ENCODE data around the gene FAM168A.

Gene FAM168A

GRCh38 chr11:73597956-73598718 is at the start of gene FAM168A:
TSS of gene FAM168A (minus strand) at chr11:73598112. CDS start at chr11:73468474, 129,638 bp downstream.
- DNase-seq (ENCODE audit: low read depth in 2 of 2) = peak; percentile 92

GRCh38 chr11:73647459-73648100 is 49.7 kb upstream of the FAM168A start:
- peak; percentile 88 to 92 for DNase-seq (ENCODE audit: low read depth in 2 of 2)

DNA sequence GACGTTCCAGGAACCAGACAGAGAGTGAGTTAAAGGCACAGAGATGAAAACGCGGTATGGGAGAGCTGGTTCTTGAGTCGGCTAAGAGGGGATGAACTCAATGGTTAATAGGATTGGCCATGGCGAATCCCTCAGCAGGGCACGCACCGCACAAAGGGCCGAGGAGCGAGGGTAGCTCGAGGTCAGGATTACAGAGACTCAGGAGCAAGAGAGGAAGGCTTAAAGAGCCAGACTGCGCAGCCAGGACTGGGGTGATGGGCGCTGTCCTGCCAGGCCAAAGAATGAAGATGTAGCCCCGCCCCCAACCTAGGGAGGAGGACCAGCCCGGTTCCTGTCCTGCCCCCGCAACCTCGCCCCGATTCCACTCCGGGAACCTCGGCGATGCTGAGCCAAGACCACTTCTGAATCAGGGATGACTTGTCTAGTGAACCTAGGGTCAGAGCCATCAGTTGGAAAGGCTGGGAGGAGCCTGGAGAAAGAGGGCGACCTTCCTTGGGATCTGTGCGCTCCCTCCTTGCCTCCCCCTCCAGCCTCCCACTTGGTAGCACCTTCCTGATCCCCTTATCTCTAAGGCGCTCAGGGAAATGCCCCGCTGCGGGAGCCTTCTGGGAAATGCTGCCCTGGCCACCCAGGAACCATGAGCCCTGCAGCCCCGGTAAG is 48.2 kb upstream of the FAM168A start, which contains the start of gene PLEKHB1:
PLEKHB1 (plus strand) TSS at position 610 of the 660 bp plus-strand sequence; CDS start at position 638, 28 bp downstream.
- no peak for DNase-seq (ENCODE audit: low read depth in 2 of 2)

DNA sequence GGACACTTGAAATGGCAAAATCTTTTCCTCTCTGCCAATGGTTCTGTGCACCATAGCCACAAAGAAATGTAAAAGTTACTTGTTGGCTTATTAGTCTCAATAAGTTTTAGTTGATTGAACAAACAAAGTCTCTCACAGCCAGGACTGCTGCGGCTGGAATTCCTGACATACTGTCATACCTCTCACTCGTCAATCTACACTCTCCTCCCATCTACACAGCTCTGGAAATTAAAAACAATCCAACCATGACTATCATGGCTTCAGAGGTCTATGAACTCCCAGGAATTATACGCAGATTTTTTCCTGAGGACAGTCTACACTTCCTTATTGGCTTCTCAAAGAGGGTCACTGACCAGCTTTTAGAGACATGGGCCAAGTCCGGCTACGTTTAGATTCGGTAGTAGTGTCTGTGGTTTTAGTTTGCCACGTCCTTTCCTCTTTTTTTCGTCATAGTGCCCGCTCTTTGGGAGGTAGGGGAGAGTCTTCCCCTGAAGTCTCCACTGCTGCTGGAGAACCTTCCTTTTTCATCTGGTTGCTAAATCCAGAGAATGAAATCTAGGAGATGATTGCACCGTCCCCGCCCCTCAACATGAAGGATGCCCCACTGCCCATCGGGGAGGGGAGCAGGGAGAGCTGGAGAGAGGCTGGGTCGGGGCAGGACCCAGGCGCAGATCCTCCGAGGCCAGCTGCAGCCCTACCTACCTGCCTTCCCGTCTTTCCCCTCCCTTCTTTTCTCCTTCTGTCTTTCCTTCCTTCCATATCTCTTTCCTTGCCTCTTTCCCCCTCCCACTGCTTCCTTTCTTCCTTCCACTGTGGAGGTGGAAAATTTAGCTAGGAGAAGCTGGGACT is 47.4 kb upstream of the FAM168A start:
- no peak for DNase-seq (ENCODE audit: low read depth in 2 of 2)

GRCh38 chr11:73641668-73642067 is 43.8 kb upstream of the FAM168A start:
- no peak for DNase-seq (ENCODE audit: low read depth in 2 of 2)

GRCh38 chr11:73640592-73640991 is 42.7 kb upstream of the FAM168A start:
- no peak for DNase-seq (ENCODE audit: low read depth in 2 of 2)

- DNase-seq (ENCODE audit: low read depth in 2 of 2) = no peak
These were observed 39.1 kb upstream of the FAM168A start for GRCh38 chr11:73637012-73637411.

- DNase-seq (ENCODE audit: low read depth in 2 of 2) = no peak
These were observed 38.3 kb upstream of the FAM168A start for GRCh38 chr11:73636249-73636648.

DNA sequence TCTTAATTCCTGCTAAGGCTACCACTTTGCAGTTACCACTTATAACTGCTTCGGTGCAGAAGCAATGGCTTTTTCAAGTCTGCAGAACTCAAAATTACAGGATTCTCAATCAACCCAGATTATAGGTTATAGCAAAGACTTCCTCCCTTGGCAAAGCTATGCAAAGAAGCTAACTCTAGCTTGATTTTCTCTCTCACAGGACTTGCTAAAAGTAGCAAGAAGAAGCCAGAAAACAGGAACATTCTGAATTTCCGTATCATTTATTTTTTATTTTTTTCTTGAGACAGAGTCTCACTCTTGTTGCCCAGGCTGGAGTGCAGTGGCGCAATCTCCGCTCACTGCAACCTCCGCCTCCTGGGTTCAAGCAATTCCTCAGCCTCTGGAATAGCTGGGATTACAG is 37.8 kb upstream of the FAM168A start:
- no peak for DNase-seq (ENCODE audit: low read depth in 2 of 2)

DNA sequence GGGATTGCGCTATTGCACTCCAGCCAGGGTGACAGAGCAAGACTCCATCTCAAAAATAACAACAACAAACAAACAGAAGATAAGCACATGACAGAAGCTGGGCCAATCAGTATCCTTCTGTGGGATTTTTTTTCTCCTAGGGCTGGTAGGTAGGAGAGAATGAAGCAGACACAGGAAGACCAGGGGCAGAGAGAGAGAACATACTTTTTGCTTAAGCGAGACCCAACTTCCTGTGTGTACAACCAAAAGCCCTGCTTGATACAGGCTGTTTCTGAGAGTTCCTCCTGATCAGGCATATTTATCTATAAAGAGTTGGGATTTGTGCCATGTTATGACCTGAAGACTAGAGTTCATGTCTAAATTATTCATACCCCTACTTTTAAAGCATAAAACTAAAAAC is 36.1 kb upstream of the FAM168A start:
- DNase-seq (ENCODE audit: low read depth in 2 of 2) = no peak

DNA sequence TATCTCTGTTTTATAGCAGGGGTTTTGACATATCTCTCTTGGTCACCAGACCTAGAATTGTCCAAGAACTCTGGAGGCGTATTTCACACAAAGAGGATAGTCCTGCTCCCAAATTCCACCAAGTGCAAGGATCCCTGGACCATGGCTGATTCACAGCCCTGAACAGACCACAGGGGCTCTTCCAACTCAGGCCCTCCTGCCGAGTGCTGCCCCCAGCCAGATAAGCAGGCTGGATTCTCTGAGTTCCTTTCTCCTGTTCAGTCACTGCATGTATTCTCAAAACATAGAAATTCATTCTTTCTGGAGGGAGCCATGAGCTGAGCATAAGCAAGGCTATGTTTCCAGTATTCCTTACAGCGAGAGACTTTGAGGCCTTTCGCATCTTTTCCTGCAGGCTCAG is 35.1 kb upstream of the FAM168A start:
- DNase-seq (ENCODE audit: low read depth in 2 of 2) = no peak

DNA sequence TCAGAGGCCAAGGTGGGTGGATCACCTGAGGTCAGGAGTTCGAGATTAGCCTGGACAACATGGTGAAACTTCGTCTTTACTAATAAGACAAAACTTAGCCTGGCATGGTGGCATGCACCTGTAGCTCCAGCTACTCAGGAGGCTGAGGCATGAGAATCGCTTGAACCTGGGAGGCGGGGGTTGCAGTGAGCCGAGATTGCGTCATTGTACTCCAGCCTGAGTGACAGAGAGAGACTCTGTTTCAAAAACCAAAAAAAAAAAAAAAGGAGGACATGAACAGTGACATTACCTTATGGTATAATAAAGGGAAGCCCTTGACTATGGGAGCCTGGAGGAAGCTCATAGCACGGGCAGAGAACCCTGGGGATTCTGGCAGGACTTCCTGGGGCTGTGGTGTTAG is 32.0 kb upstream of the FAM168A start:
- DNase-seq (ENCODE audit: low read depth in 2 of 2) = no peak

DNA sequence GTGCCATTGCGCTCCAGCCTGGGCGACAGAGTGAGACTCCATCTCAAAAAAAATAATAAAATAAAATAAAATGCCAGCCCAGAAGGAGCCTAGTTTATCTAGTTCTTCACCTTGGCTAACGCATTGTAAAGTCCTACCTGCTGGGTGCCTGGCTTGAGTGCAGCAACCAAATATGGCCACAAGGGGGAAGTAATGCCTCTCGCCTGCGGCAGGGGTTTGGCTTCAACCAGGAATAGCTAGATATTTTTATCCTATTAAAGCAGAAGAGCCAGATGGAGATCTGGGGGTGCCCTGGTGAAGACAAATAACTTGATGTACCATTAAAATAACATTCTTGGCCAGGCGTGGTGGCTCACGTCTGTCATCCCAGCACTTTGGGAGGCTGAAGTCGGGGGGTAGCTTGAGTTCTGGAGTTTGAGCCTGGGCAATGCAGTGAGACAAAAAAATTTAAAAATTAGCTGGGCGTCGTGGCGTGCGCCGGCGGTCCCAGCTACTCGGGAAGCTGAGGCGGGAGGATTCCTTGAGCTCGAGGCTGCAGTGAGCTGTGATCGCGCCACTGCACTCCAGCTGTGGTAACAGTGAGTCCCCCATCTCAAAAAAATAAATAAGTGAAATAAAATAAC is 27.9 kb upstream of the FAM168A start:
- peak; percentile 19 to 29 for DNase-seq (ENCODE audit: low read depth in 2 of 2)

GRCh38 chr11:73623686-73624085 is 25.8 kb upstream of the FAM168A start:
- no peak for DNase-seq (ENCODE audit: low read depth in 2 of 2)

- DNase-seq (ENCODE audit: low read depth in 2 of 2) = no peak
These were observed 25.1 kb upstream of the FAM168A start for GRCh38 chr11:73622926-73623593.

GRCh38 chr11:73614591-73614990 is 16.7 kb upstream of the FAM168A start:
- no peak for DNase-seq (ENCODE audit: low read depth in 2 of 2)

DNA sequence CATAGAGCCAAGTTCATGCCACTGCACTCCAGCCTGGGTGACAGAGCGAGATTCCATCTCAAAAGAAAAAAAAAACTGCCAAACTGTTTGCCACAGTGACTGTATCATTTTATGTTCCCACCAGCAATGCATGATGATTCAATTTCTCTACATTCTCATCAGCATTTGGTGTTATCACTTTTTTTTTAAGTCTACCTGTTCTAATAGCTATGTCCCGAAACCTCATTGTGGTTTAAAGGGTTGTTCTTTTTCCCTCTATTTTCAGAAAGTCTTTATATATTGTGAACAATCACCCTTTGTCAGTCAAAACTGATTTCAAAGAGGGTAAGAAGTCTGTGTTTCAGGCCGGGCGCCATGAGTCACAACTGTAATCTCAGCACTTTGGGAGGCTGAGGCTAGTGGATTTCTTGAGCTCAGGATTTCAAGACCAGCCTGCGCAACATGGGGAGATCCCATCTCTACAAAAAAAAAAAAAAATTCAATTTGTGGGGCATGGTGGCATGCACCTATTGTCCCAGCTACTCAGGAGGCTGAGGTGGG is 14.8 kb upstream of the FAM168A start:
- no peak for DNase-seq (ENCODE audit: low read depth in 2 of 2)

- no peak for DNase-seq (ENCODE audit: low read depth in 2 of 2)
These were observed 937 bp upstream of the FAM168A start for GRCh38 chr11:73598719-73599379.

GRCh38 chr11:73597336-73597955 is 466 bp downstream of the FAM168A start:
- DNase-seq (ENCODE audit: low read depth in 2 of 2) = no peak
